ENCODE measurements around the gene SECISBP2L. TPM values are rescaled to one million over a fixed set of nuclear protein-coding genes. Genes with fewer than 3 reads are reported as not detected.

The SECISBP2L gene
- total and polyA plus RNA-seq, 2 of the 4 experiments (the other 2 are of a cell fraction): 13.1 to 34.1 TPM

GRCh38 chr15:49023354-49023753 is 22.9 kb downstream of the SECISBP2L start:
- Histone ChIP-seq H3K9me3 (ENCODE audit: control insufficient read depth, insufficient read depth, low read length) (no peaks in the 10 kb centered on the region), H3K36me3 (ENCODE audit: control insufficient read depth, insufficient read depth, low read length) (peaks cover 32% of the 10 kb centered on the region), H2BK120ac (ENCODE audit: low read depth, low read length) (no peak overlapping the region), H3K23ac (ENCODE audit: low read depth, low read length) (no peak overlapping the region), H2AK5ac (ENCODE audit: low read depth, low read length) (no peak overlapping the region), H4K20me1 (ENCODE audit: insufficient read depth, low read length) (no peaks in the 10 kb centered on the region), H3K9ac (ENCODE audit: low read depth, low read length) (no peak overlapping the region), H3K79me1 (ENCODE audit: low read depth in 1 of 2, low read length in 2 of 2) (peaks cover 30 to 31% of the 10 kb centered on the region in 2 experiments), H3K27me3 (ENCODE audit: control insufficient read depth, insufficient read depth, low read length) (no peaks in the 10 kb centered on the region), H2BK15ac (ENCODE audit: low read depth, low read length) (no peak overlapping the region), H3K56ac (ENCODE audit: extremely low read depth, insufficient read depth, low read length) (no peak overlapping the region), H2BK5ac (ENCODE audit: low read depth, low read length, poor library complexity, severe bottlenecking) (no peak overlapping the region), H3K27ac (ENCODE audit: insufficient read depth, low read length) (no peak overlapping the region), H3K18ac (ENCODE audit: low read depth, low read length) (no peak overlapping the region), H3K9me1 (ENCODE audit: insufficient read depth, low read length) (peaks cover 4% of the 10 kb centered on the region), H3K4me1 (ENCODE audit: control insufficient read depth, insufficient read depth, low read length) (no peaks in the 10 kb centered on the region), H3K14ac (replicated peaks; ENCODE audit: low read depth, low read length) (no peak overlapping the region), H3K4me2 (ENCODE audit: low read depth, low read length) (no peak overlapping the region), H4K8ac (ENCODE audit: low read depth in 2 of 2, low read length in 2 of 2) (no peak overlapping the region), H4K91ac (ENCODE audit: insufficient read depth, low read depth, low read length) (no peak overlapping the region), H3K4me3 (ENCODE audit: insufficient read depth, low read depth, low read length) (no peak overlapping the region), H2AFZ (replicated peaks; ENCODE audit: low read length, poor library complexity) (no peak overlapping the region), H4K5ac (ENCODE audit: low read depth, low read length) (no peak overlapping the region), H2AK9ac (replicated peaks; ENCODE audit: low read depth, low read length, poor library complexity) (no peak overlapping the region), H2BK20ac (ENCODE audit: low read depth, low read length) (no peak overlapping the region), H3K4ac (ENCODE audit: low read depth, low read length) (no peak overlapping the region)
- WGBS, 2 experiments (ENCODE audit: extremely low coverage in 2 of 2, insufficient read length in 1 of 2): 80% methylated on average over 1 of the region's 3 CpGs; no CpG with 5 or more reads in 1 of the 2 experiments
- BruUV-seq (replicated peaks): no TSS peak
- TF ChIP-seq RAD21 (IDR thresholded peaks at IDR 0.05; ENCODE audit: low read length) (no peak), MXI1 (IDR thresholded peaks at IDR 0.05; ENCODE audit: borderline replicate concordance, low read depth, low read length) (no peak), SMC3 (IDR thresholded peaks at IDR 0.05; ENCODE audit: low read depth, low read length) (no peak), RCOR1 (IDR thresholded peaks at IDR 0.05; ENCODE audit: insufficient replicate concordance, low read length) (no peak), CHD1 (IDR thresholded peaks at IDR 0.05; ENCODE audit: low read depth, low read length) (no peak), FOS (IDR thresholded peaks at IDR 0.05; ENCODE audit: low read depth, low read length) (no peak), USF2 (IDR thresholded peaks at IDR 0.05; ENCODE audit: low read depth, low read length) (no peak), RFX5 (IDR thresholded peaks at IDR 0.05; ENCODE audit: low read depth, low read length) (no peak), CTCF (conservative IDR thresholded peaks at IDR 0.05; ENCODE audit: low read depth, low read length) (no peak), NFE2L2 (IDR thresholded peaks at IDR 0.05; ENCODE audit: low read depth, low read length) (no peak), ELK1 (IDR thresholded peaks at IDR 0.05; ENCODE audit: borderline replicate concordance, low read depth, low read length) (no peak), BHLHE40 (IDR thresholded peaks at IDR 0.05; ENCODE audit: low read depth, low read length) (no peak), MAZ (IDR thresholded peaks at IDR 0.05; ENCODE audit: borderline replicate concordance, low read depth, low read length) (no peak), POLR2A (IDR thresholded peaks at IDR 0.05; ENCODE audit: low read depth, low read length) (no peak), CEBPB (IDR thresholded peaks at IDR 0.05; ENCODE audit: low read depth, low read length) (no peak)
- DNase-seq (no peak), ATAC-seq (ENCODE audit: low read depth) (no peak)
- ChIA-PET POLR2A (ENCODE audit: unreplicated experiment) (no interaction called here), CTCF (no interaction called here)
- dilution Hi-C loops (cut with HindIII; ENCODE audit: low sequenced_read_pairs, unreplicated experiment) (no loop called here), intact Hi-C loops (cut with micrococcal nuclease) (no loop called here), in situ Hi-C loops (cut with MboI; ENCODE audit: low sequenced_read_pairs) (no loop called here)
